ENCODE data around the gene SIK3. TPM values are rescaled to one million over a fixed set of nuclear protein-coding genes. Genes with fewer than 3 reads are reported as not detected.

The SIK3 gene
- polyA plus RNA-seq, 1 experiment: 9.0 TPM

DNA sequence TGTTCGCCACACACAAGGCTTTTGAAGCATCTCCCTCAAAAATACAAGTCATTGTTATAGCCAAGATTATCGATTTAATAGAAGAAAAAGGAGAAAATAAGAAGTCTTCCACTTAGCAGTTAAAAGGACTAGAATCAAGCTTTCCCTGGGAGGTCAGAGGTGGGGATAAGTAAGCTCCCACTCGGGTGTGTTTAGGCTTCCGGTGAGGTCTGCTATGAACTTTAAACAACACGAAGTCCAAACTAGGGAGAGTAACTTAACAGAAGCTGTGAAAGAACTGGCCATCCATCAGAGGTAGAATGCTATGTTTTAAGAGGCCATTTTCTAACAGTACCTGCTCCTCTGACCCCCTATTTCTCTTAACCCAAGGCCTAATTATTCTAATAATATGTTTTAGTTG, 169.4 kb downstream of the SIK3 start:
- no peak for DNase-seq (ENCODE audit: low read depth, low spot score)
- Histone ChIP-seq H3K27me3 (ENCODE audit: control insufficient read depth, insufficient read depth, low read length) (no peaks in the 10 kb centered on the region), H3K27ac (ENCODE audit: low read depth, low read length) (no peak overlapping the region), H3K4me3 (ENCODE audit: low read depth, low read length) (no peak overlapping the region), H3K9me3 (ENCODE audit: control insufficient read depth, insufficient read depth, low read length) (no peaks in the 10 kb centered on the region)
- POLR2A ChIA-PET: no interaction called here
- TF ChIP-seq, protein P1, sequence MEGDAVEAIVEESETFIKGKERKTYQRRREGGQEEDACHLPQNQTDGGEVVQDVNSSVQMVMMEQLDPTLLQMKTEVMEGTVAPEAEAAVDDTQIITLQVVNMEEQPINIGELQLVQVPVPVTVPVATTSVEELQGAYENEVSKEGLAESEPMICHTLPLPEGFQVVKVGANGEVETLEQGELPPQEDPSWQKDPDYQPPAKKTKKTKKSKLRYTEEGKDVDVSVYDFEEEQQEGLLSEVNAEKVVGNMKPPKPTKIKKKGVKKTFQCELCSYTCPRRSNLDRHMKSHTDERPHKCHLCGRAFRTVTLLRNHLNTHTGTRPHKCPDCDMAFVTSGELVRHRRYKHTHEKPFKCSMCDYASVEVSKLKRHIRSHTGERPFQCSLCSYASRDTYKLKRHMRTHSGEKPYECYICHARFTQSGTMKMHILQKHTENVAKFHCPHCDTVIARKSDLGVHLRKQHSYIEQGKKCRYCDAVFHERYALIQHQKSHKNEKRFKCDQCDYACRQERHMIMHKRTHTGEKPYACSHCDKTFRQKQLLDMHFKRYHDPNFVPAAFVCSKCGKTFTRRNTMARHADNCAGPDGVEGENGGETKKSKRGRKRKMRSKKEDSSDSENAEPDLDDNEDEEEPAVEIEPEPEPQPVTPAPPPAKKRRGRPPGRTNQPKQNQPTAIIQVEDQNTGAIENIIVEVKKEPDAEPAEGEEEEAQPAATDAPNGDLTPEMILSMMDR (IDR thresholded peaks at IDR 0.05; ENCODE audit: low read depth, low read length): no peak
- CTCF ChIA-PET: interaction anchor here (0.6 to 1.4 kb wide), 7 partner anchors 12 to 302 kb away, joined by 3 to 9 read pairs (median 4); no protein-coding TSS in a partner anchor

DNA sequence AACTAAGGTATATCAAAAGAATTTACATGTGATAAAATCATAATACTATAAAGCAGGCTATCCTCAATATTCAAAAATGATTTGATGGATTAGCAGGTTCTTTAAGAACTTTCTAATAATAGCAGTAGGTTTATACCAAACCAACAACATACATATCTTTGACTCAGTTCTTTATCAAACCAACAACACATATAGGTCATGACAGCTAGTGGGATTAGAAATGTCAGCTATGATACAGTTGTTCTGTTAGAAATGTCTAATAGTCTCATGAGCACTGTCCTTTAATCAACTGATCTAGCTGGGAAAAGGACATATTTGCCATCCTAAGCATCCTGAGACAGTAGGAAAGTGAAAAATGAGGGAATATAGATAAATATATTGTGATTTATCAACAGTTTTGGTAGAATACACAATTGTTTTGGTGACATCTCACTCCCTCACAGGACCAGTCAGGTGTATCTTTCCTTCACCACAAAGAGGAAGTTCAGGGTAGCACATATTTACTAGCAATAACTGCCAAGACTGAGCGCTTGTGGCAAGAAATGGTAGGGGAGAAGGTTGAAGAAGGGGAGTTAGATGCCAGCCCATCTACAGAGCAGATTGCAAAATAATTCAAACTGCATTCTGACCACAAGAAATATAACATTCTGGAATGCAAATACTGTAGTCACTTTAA, 170.0 kb downstream of the SIK3 start:
- ChIA-PET CTCF (no interaction called here), POLR2A (no interaction called here)
- DNase-seq (ENCODE audit: low read depth, low spot score): no peak
- Histone ChIP-seq H3K27ac (ENCODE audit: low read depth, low read length) (no peak overlapping the region), H3K4me3 (ENCODE audit: low read depth, low read length) (no peak overlapping the region), H3K9me3 (ENCODE audit: control insufficient read depth, insufficient read depth, low read length) (no peaks in the 10 kb centered on the region), H3K27me3 (ENCODE audit: control insufficient read depth, insufficient read depth, low read length) (no peaks in the 10 kb centered on the region)
- TF ChIP-seq, protein P1 (IDR thresholded peaks at IDR 0.05; ENCODE audit: low read depth, low read length): no peak

DNA sequence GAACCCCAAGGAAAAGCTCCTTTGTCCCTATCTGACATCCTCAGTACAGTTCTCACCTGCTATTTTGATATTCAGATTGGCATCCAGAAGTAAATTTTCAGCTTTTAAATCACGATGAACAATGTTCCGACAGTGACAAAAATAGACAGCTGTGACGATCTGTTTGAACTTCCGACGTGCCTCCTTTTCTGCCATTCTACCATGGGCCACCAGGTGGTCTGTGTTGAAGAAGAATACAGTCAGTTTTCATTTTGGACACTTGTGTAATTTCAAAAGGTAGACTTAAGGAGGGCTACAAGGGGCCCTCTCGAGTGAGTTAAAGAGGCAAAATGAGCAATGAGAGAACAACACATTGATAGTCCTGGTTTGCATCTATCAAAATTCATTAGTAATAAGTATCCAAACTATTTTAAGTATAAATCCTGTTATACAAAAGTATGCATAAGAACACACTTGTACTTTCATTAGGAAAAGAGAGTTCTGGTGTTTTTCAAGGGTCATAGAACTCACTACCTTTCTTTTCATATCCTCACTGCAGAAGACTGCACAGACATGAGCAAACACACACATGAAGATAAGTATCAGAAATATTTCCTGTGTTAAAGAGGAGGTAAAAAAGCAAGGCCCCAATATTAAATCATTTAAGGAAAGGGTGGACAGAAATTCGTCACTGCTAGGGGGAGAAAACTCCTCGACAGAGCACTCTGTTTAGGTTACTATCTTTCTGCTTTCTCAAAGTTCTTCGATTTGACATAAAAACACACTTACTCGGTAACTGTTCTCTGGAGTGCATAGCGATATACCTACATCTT, 170.9 kb downstream of the SIK3 start:
- H3K27me3 ChIP-seq (ENCODE audit: control insufficient read depth, insufficient read depth, low read length): no peaks in the 10 kb centered on the region
- no peaks in the 10 kb centered on the region for H3K9me3 ChIP-seq (ENCODE audit: control insufficient read depth, insufficient read depth, low read length)
- TF ChIP-seq, protein P1 (IDR thresholded peaks at IDR 0.05; ENCODE audit: low read depth, low read length): peak; percentile 47
- ChIA-PET CTCF (interaction anchor here (0.7 to 1.0 kb wide), 3 partner anchors 19 to 353 kb away, joined by 3 to 4 read pairs (median 4); partner anchors contain the start of gene APOA1), POLR2A (interaction anchor here (0.7 kb wide), 2 partner anchors 34 to 57 kb away, joined by 6 read pairs; no protein-coding TSS in a partner anchor)
- no peak for DNase-seq (ENCODE audit: low read depth, low spot score)
- no peak overlapping the region for H3K4me3 ChIP-seq (ENCODE audit: low read depth, low read length)
- no peak overlapping the region for H3K27ac ChIP-seq (ENCODE audit: low read depth, low read length)

DNA sequence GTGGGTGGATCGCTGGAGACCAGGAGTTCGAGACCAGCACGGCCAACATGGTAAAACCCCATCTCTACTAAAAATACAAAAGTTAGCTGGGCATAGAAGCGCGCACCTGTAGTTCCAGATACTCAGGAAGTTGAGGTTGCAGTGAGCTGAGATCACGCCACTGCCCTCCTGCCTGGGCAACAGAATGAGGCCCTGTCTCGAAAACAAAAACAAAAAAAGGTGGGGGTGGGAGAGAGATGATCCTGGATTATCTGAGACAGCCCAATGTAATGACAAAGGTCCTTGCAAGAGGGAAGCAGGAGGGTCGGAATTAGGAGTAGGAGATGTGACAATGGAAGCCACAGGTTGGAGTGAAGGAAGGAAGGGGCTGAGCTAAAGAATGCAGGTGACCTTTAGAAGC, 173.2 kb downstream of the SIK3 start:
- ChIA-PET CTCF (no interaction called here), POLR2A (no interaction called here)
- no peak for DNase-seq (ENCODE audit: low read depth, low spot score)
- no peak overlapping the region for H3K27ac ChIP-seq (ENCODE audit: low read depth, low read length)
- no peaks in the 10 kb centered on the region for H3K27me3 ChIP-seq (ENCODE audit: control insufficient read depth, insufficient read depth, low read length)
- no peaks in the 10 kb centered on the region for H3K9me3 ChIP-seq (ENCODE audit: control insufficient read depth, insufficient read depth, low read length)
- no peak overlapping the region for H3K4me3 ChIP-seq (ENCODE audit: low read depth, low read length)
- TF ChIP-seq, protein P1 (IDR thresholded peaks at IDR 0.05; ENCODE audit: low read depth, low read length): no peak
